Ovary (tissue), 3 donors: ENCODE data around the gene EPB41L4B.

Experiments
- CTCF ChIP-seq, 3 donors: fragments of 450-650 bp in 2 of 3; fragments of 200-600 bp in 1 of 3; IDR thresholded peaks; one replicate each; pipeline versions ENCODE4 v1.5.1 to v1.8.0; 2016 to 2022; ENCODE audit warnings: antibody characterized with exemption in 3 of 3, mild to moderate bottlenecking in 1 of 3
- POLR2A ChIP-seq: fragments of 450-650 bp; IDR thresholded peaks from one replicate; pipeline ENCODE4 v1.6.1; 2017; ENCODE audit warnings: antibody characterized with exemption, mild to moderate bottlenecking, moderate library complexity
- donor health status: DM: no; HTN: no; CAD: no.

GRCh38 chr9:109249615-109250014, 71.2 kb downstream of the EPB41L4B start:
- TF ChIP-seq CTCF (IDR thresholded peaks at IDR 0.05) (no peak), POLR2A (no peak)
